HepG2 (cell line): ENCODE results near the gene EVL. TPM values are rescaled to one million over a fixed set of nuclear protein-coding genes. Genes with fewer than 3 reads are reported as not detected.
A peak's percentile ranks its signal among the peaks of the same experiment; 100 is the strongest.

ENCODE experiments used
- ELF1 ChIP-seq: sonication (generic); formaldehyde crosslinking; IDR thresholded peaks from 2 replicates; pipeline ENCODE4 v1.4.0; 2020; ENCODE audit warnings: missing genetic modification reagents
- HNRNPL ChIP-seq: fragments of 200-400 bp; formaldehyde crosslinking; IDR thresholded peaks from 2 replicates; pipeline ENCODE4 v1.6.1; 2017; ENCODE audit warnings: mild to moderate bottlenecking, low read depth, low read length
- JUN ChIP-seq: sonication (generic); formaldehyde crosslinking; IDR thresholded peaks from 2 replicates; pipeline ENCODE4 v1.4.0; 2020; ENCODE audit warnings: mild to moderate bottlenecking, missing genetic modification reagents
- MTA1 ChIP-seq: sonication (generic); formaldehyde crosslinking; IDR thresholded peaks from 2 replicates; pipeline ENCODE4 v1.4.0; 2020; ENCODE audit warnings: missing genetic modification reagents, mild to moderate bottlenecking, borderline replicate concordance
- POLR2AphosphoS5 ChIP-seq: IDR thresholded peaks from 2 replicates; pipeline ENCODE4 v1.6.1; 2012; ENCODE audit warnings: low read depth, low read length
- RXRB ChIP-seq: IDR thresholded peaks from 2 replicates; pipeline ENCODE4 v1.6.1; 2016; ENCODE audit warnings: borderline replicate concordance, missing genetic modification reagents, missing compliant biosample characterization
- ZNF331 ChIP-seq: sonication (generic); formaldehyde crosslinking; IDR thresholded peaks from 2 replicates; pipeline ENCODE4 v1.4.0; 2020; ENCODE audit warnings: missing genetic modification reagents
- ZNF350 ChIP-seq: sonication (generic); formaldehyde crosslinking; IDR thresholded peaks from 2 replicates; pipeline ENCODE4 v1.4.0; 2020; ENCODE audit warnings: mild to moderate bottlenecking, low read depth, missing genetic modification reagents, borderline replicate concordance
- ZNF441 ChIP-seq: sonication (generic); formaldehyde crosslinking; IDR thresholded peaks from 2 replicates; pipeline ENCODE4 v1.7.0; 2021; ENCODE audit warnings: missing genetic modification reagents, borderline replicate concordance
- ZNF558 ChIP-seq: sonication (generic); formaldehyde crosslinking; IDR thresholded peaks from 2 replicates; pipeline ENCODE4 v1.9.0; 2022; ENCODE audit warnings: mild to moderate bottlenecking, missing genetic modification reagents, borderline replicate concordance
- ZNF747 ChIP-seq: sonication (generic); formaldehyde crosslinking; IDR thresholded peaks from 2 replicates; pipeline ENCODE4 v1.8.1; 2023; ENCODE audit warnings: missing genetic modification reagents, mild to moderate bottlenecking, borderline replicate concordance
- ZNF788 ChIP-seq: sonication (generic); formaldehyde crosslinking; IDR thresholded peaks from 2 replicates; pipeline ENCODE4 v1.5.0; 2020; ENCODE audit warnings: mild to moderate bottlenecking, missing genetic modification reagents, borderline replicate concordance
- polyA plus RNA-seq, 8 experiments: library from polyadenylated mRNA; depleted of rRNA in 3 of 8; stranded (reverse) in 7 of 8; unstranded in 1 of 8; fragments of >200 nt; fragmentation: Illumina TruSeq in 4 of 8; extraction: Trizol in 4 of 8; gene quantifications; 2 replicates each; pipeline versions ENCODE4 v1.2.1 to v1.2.3, GENCODE V29; 2011 to 2016; ENCODE audit warnings: low read depth in 4 of 8, missing spikeins in 1 of 8, mixed read lengths in 1 of 8; ENCODE audit not compliant: insufficient read depth in 1 of 8
- total RNA-seq, 5 experiments: library from RNA; depleted of rRNA; stranded (reverse); fragments of >200 nt; fragmentation: Illumina TruSeq; extraction: Trizol; gene quantifications; 2 replicates each; pipeline ENCODE4 v1.2.3, GENCODE V29; 2016; ENCODE audit warnings: low read depth in 1 of 5
- TF ChIP-seq, protein P1 (sequence below): sonication (generic); formaldehyde crosslinking; IDR thresholded peaks from 2 replicates; pipeline ENCODE4 v1.5.1; 2020; ENCODE audit warnings: missing genetic modification reagents, mild to moderate bottlenecking, borderline replicate concordance
- TF ChIP-seq, protein P2 (sequence below): IDR thresholded peaks from 2 replicates; pipeline ENCODE4 v1.6.1; 2012; ENCODE audit warnings: inconsistent platforms
- TF ChIP-seq, protein P3 (sequence below): sonication (generic); formaldehyde crosslinking; IDR thresholded peaks from 2 replicates; pipeline ENCODE4; 2020; ENCODE audit warnings: missing genetic modification reagents, mild to moderate bottlenecking, borderline replicate concordance
- TF ChIP-seq, protein P4 (sequence below): sonication (generic); formaldehyde crosslinking; IDR thresholded peaks from 2 replicates; pipeline ENCODE4 v1.4.0; 2020; ENCODE audit warnings: missing genetic modification reagents, borderline replicate concordance
- TF ChIP-seq, protein P5 (sequence below): sonication (generic); formaldehyde crosslinking; IDR thresholded peaks from 2 replicates; pipeline ENCODE4 v1.4.0; 2020; ENCODE audit warnings: missing genetic modification reagents
- TF ChIP-seq, protein P6 (sequence below): IDR thresholded peaks from 2 replicates; pipeline ENCODE4 v1.6.1; 2018; ENCODE audit warnings: missing genetic modification reagents, mild to moderate bottlenecking, missing compliant biosample characterization

EVL gene
- total and polyA plus RNA-seq, 2 of the 13 experiments (the other 11 are each of a cell fraction or from before 2014, with no cell fraction given), result 15.1 to 31.2 TPM

DNA sequence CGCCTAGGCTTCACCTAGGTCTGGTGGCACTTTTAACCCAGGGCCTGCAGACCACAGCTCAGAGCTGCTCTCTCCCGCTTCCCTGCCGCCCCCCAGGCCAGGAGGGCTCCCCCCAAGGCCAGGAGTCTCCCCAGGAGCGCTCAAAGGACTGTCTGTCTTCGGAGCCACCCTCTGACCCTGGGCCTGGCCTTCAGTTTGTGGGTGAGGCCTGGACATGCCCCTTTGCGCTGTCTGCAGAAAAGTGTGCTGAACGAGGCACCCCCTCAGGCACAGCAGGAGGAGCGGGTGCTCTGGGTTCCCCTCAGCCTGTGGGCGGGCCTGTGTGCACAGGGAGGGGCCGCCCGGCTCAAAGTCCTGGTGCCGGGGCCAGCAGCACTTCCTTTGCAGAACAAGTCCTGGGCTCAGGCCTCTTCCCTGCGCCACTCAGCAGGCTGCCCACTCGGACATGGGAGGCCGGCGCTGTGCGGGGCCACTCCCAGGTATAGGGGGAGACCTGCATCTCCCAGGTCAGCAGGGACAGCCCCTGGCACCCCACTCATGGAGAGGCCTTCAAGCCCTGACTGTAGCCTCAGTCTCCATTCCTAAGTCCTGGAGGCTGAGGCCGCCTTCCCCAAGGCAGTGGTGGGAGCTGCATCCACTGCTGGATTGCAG, 79.9 kb downstream of the EVL start (continued):
- TF ChIP-seq JUN (CRISPR knock-in tag) (0 out of 2 replicates have a peak, but pooled peaks have one; percentile 29), ZNF558 (CRISPR knock-in tag) (peak; percentile 65), ZNF747 (peak; percentile 54; the same call in 1 of the 2 replicates), ZNF331 (peak; percentile 62), HNRNPL (peak; percentile 83; the same call in 1 of the 2 replicates), ZNF350 (CRISPR knock-in tag) (peak; percentile 62; the same call in 1 of the 2 replicates), MTA1 (CRISPR knock-in tag) (peak; percentile 92; the same call in 1 of the 2 replicates), ZNF441 (peak; percentile 41; the same call in 1 of the 2 replicates), POLR2AphosphoS5 (peak; percentile 79; the same call in 1 of the 2 replicates), ZNF788 (CRISPR knock-in tag) (peak; percentile 65; the same call in 1 of the 2 replicates), ELF1 (CRISPR knock-in tag) (peak; percentile 56; the same call in 1 of the 2 replicates), RXRB (CRISPR knock-in tag) (peak; percentile 24; the same call in 1 of the 2 replicates)
- TF ChIP-seq, protein P1, sequence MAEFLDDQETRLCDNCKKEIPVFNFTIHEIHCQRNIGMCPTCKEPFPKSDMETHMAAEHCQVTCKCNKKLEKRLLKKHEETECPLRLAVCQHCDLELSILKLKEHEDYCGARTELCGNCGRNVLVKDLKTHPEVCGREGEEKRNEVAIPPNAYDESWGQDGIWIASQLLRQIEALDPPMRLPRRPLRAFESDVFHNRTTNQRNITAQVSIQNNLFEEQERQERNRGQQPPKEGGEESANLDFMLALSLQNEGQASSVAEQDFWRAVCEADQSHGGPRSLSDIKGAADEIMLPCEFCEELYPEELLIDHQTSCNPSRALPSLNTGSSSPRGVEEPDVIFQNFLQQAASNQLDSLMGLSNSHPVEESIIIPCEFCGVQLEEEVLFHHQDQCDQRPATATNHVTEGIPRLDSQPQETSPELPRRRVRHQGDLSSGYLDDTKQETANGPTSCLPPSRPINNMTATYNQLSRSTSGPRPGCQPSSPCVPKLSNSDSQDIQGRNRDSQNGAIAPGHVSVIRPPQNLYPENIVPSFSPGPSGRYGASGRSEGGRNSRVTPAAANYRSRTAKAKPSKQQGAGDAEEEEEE (CRISPR knock-in tag), result peak; percentile 80; the same call in 1 of the 2 replicates
- TF ChIP-seq, protein P2, sequence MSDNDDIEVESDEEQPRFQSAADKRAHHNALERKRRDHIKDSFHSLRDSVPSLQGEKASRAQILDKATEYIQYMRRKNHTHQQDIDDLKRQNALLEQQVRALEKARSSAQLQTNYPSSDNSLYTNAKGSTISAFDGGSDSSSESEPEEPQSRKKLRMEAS, result peak; percentile 74
- TF ChIP-seq, protein P3, sequence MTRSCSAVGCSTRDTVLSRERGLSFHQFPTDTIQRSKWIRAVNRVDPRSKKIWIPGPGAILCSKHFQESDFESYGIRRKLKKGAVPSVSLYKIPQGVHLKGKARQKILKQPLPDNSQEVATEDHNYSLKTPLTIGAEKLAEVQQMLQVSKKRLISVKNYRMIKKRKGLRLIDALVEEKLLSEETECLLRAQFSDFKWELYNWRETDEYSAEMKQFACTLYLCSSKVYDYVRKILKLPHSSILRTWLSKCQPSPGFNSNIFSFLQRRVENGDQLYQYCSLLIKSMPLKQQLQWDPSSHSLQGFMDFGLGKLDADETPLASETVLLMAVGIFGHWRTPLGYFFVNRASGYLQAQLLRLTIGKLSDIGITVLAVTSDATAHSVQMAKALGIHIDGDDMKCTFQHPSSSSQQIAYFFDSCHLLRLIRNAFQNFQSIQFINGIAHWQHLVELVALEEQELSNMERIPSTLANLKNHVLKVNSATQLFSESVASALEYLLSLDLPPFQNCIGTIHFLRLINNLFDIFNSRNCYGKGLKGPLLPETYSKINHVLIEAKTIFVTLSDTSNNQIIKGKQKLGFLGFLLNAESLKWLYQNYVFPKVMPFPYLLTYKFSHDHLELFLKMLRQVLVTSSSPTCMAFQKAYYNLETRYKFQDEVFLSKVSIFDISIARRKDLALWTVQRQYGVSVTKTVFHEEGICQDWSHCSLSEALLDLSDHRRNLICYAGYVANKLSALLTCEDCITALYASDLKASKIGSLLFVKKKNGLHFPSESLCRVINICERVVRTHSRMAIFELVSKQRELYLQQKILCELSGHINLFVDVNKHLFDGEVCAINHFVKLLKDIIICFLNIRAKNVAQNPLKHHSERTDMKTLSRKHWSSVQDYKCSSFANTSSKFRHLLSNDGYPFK, result peak; percentile 64; the same call in 1 of the 2 replicates
- TF ChIP-seq, protein P4, sequence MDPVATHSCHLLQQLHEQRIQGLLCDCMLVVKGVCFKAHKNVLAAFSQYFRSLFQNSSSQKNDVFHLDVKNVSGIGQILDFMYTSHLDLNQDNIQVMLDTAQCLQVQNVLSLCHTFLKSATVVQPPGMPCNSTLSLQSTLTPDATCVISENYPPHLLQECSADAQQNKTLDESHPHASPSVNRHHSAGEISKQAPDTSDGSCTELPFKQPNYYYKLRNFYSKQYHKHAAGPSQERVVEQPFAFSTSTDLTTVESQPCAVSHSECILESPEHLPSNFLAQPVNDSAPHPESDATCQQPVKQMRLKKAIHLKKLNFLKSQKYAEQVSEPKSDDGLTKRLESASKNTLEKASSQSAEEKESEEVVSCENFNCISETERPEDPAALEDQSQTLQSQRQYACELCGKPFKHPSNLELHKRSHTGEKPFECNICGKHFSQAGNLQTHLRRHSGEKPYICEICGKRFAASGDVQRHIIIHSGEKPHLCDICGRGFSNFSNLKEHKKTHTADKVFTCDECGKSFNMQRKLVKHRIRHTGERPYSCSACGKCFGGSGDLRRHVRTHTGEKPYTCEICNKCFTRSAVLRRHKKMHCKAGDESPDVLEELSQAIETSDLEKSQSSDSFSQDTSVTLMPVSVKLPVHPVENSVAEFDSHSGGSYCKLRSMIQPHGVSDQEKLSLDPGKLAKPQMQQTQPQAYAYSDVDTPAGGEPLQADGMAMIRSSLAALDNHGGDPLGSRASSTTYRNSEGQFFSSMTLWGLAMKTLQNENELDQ (CRISPR knock-in tag), result no peak
- TF ChIP-seq, protein P5, sequence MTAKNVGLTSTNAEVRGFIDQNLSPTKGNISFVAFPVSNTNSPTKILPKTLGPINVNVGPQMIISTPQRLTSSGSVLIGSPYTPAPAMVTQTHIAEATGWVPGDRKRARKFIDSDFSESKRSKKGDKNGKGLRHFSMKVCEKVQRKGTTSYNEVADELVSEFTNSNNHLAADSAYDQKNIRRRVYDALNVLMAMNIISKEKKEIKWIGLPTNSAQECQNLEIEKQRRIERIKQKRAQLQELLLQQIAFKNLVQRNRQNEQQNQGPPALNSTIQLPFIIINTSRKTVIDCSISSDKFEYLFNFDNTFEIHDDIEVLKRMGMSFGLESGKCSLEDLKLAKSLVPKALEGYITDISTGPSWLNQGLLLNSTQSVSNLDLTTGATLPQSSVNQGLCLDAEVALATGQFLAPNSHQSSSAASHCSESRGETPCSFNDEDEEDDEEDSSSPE (CRISPR knock-in tag), result peak; percentile 60
- TF ChIP-seq, protein P6, sequence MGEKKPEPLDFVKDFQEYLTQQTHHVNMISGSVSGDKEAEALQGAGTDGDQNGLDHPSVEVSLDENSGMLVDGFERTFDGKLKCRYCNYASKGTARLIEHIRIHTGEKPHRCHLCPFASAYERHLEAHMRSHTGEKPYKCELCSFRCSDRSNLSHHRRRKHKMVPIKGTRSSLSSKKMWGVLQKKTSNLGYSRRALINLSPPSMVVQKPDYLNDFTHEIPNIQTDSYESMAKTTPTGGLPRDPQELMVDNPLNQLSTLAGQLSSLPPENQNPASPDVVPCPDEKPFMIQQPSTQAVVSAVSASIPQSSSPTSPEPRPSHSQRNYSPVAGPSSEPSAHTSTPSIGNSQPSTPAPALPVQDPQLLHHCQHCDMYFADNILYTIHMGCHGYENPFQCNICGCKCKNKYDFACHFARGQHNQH (CRISPR knock-in tag), result peak; percentile 75; the same call in 1 of the 2 replicates
